Astrocyte (in vitro differentiated cells and primary cell): ENCODE results near the gene RBM20. TPM values are rescaled to one million over a fixed set of nuclear protein-coding genes. Genes with fewer than 3 reads are reported as not detected.

Experiments used
- DNase-seq: peaks from one replicate; pipeline ENCODE4 v3.0.0-alpha.2; 2010; ENCODE audit warnings: low read depth
- FAIRE-seq: peaks from 2 replicates; lab custom pipeline; 2011; peaks lifted over from hg19 to GRCh38; lab: Jason Lieb, UNC
- H2AFZ ChIP-seq: 2 replicates; pipeline ENCODE4 v1.6.0; 2012; ENCODE audit warnings: low read depth, low read length, inconsistent platforms
- H3K27ac ChIP-seq: 2 replicates; pipeline ENCODE4 v1.5.1; 2011; ENCODE audit warnings: low read depth, low read length, inconsistent platforms
- H3K27me3 ChIP-seq: 2 replicates; pipeline ENCODE4 v1.6.0; 2011; ENCODE audit warnings: low read length, inconsistent platforms; ENCODE audit not compliant: insufficient read depth
- H3K36me3 ChIP-seq: 2 replicates; pipeline ENCODE4 v1.5.1; 2011; ENCODE audit warnings: low read length, inconsistent platforms; ENCODE audit not compliant: insufficient read depth
- H3K4me1 ChIP-seq: 2 replicates; pipeline ENCODE4 v1.5.1; 2011; ENCODE audit warnings: low read length, inconsistent platforms; ENCODE audit not compliant: insufficient read depth
- H3K4me2 ChIP-seq: 2 replicates; pipeline ENCODE4 v1.6.0; 2012; ENCODE audit warnings: low read length, inconsistent platforms
- H3K4me3 ChIP-seq: 2 replicates; pipeline ENCODE4 v1.5.1; 2011; ENCODE audit warnings: low read depth, mild to moderate bottlenecking, low read length, inconsistent platforms; ENCODE audit not compliant: insufficient read depth
- H3K79me2 ChIP-seq: 2 replicates; pipeline ENCODE4 v1.6.0; 2012; ENCODE audit warnings: mild to moderate bottlenecking, low read length, inconsistent platforms; ENCODE audit not compliant: insufficient read depth
- H3K9ac ChIP-seq: 2 replicates; pipeline ENCODE4 v1.6.0; 2012; ENCODE audit warnings: mild to moderate bottlenecking, low read length, inconsistent platforms
- H3K9me3 ChIP-seq: 2 replicates; pipeline ENCODE4 v1.5.1; 2012; ENCODE audit warnings: low read depth, mild to moderate bottlenecking, low read length, inconsistent platforms; ENCODE audit not compliant: insufficient read depth
- H4K20me1 ChIP-seq: 2 replicates; pipeline ENCODE4 v1.6.0; 2012; ENCODE audit warnings: low read length, inconsistent platforms; ENCODE audit not compliant: insufficient read depth
- H3K27ac Mint-ChIP-seq: one replicate; pipeline ENCODE4 v1.8.0; 2021; ENCODE audit warnings: mild to moderate bottlenecking, mixed read lengths; ENCODE audit not compliant: unreplicated experiment
- H3K27me3 Mint-ChIP-seq: one replicate; pipeline ENCODE4 v1.8.0; 2021; ENCODE audit warnings: low read depth, mixed read lengths; ENCODE audit not compliant: unreplicated experiment
- H3K36me3 Mint-ChIP-seq: one replicate; pipeline ENCODE4 v1.8.0; 2021; ENCODE audit warnings: low read depth, mixed read lengths; ENCODE audit not compliant: unreplicated experiment
- H3K4me1 Mint-ChIP-seq: one replicate; pipeline ENCODE4 v1.8.0; 2021; ENCODE audit warnings: low read depth, mixed read lengths; ENCODE audit not compliant: unreplicated experiment
- H3K4me3 Mint-ChIP-seq: one replicate; pipeline ENCODE4 v1.8.0; 2021; ENCODE audit warnings: mild to moderate bottlenecking, moderate library complexity, mixed read lengths; ENCODE audit not compliant: unreplicated experiment
- H3K9me3 Mint-ChIP-seq: one replicate; pipeline ENCODE4 v1.8.0; 2021; ENCODE audit warnings: mild to moderate bottlenecking, mixed read lengths; ENCODE audit not compliant: unreplicated experiment
- EZH2 ChIP-seq: IDR thresholded peaks from 2 replicates; pipeline ENCODE4 v1.6.1; 2012; ENCODE audit warnings: mild to moderate bottlenecking, low read length, inconsistent platforms; ENCODE audit not compliant: insufficient read depth
- total RNA-seq: library from RNA; stranded (reverse); gene quantifications from 2 replicates; pipeline ENCODE4 v1.2.1, GENCODE V29; 2021
- TF ChIP-seq, protein P1 (sequence below): IDR thresholded peaks from 2 replicates; pipeline ENCODE4 v1.5.1; 2011; ENCODE audit warnings: low read depth, mild to moderate bottlenecking, inconsistent platforms, low read length, moderate library complexity; ENCODE audit not compliant: insufficient read depth

Gene RBM20
- total RNA-seq, 1 donor from 2014 or later, result 1.5 TPM

DNA sequence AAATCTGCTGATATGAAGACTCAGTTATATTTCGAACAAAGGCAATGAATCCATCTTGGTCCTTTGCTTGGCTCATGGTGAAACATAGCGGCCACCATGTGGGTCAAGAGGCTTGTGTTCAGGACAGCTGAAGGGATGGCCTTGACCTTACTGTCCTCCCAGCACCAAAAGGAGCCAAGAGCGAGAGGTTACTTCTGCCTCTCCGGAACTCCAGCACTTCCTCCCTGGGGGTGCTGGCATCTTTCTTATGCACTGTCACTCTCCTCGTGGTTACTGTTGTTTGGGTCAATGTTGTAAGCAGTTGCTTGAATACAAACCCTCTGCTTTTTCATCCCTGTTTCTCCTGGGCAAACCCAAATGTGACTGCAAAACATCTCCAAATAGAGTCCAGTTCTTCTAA, 100.6 kb downstream of the RBM20 start:
- no peak overlapping the region for H3K9ac ChIP-seq
- Mint-ChIP-seq H3K4me3 (no peak overlapping the region), H3K36me3 (peaks cover 8% of the 10 kb centered on the region), H3K9me3 (peaks cover 3% of the 10 kb centered on the region), H3K27me3 (peaks cover 14% of the 10 kb centered on the region), H3K4me1 (peaks cover 16% of the 10 kb centered on the region), H3K27ac (no peak overlapping the region)
- DNase-seq, result no peak
- TF ChIP-seq EZH2, result no peak
- TF ChIP-seq, protein P1, sequence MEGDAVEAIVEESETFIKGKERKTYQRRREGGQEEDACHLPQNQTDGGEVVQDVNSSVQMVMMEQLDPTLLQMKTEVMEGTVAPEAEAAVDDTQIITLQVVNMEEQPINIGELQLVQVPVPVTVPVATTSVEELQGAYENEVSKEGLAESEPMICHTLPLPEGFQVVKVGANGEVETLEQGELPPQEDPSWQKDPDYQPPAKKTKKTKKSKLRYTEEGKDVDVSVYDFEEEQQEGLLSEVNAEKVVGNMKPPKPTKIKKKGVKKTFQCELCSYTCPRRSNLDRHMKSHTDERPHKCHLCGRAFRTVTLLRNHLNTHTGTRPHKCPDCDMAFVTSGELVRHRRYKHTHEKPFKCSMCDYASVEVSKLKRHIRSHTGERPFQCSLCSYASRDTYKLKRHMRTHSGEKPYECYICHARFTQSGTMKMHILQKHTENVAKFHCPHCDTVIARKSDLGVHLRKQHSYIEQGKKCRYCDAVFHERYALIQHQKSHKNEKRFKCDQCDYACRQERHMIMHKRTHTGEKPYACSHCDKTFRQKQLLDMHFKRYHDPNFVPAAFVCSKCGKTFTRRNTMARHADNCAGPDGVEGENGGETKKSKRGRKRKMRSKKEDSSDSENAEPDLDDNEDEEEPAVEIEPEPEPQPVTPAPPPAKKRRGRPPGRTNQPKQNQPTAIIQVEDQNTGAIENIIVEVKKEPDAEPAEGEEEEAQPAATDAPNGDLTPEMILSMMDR, result no peak
- no peak overlapping the region for H3K4me3 ChIP-seq
- H3K36me3 ChIP-seq, result no peaks in the 10 kb centered on the region
- H4K20me1 ChIP-seq, result no peaks in the 10 kb centered on the region
- no peak overlapping the region for H3K4me2 ChIP-seq
- no peaks in the 10 kb centered on the region for H3K4me1 ChIP-seq
- H3K27me3 ChIP-seq, result no peaks in the 10 kb centered on the region
- FAIRE-seq, result no peak
- H3K9me3 ChIP-seq, result no peaks in the 10 kb centered on the region
- H3K79me2 ChIP-seq, result no peaks in the 10 kb centered on the region
- no peak overlapping the region for H3K27ac ChIP-seq
- H2AFZ ChIP-seq, result no peak overlapping the region

GRCh38 chr10:110746254-110746826, 102.2 kb downstream of the RBM20 start:
- Histone ChIP-seq H3K27me3 (no peaks in the 10 kb centered on the region), H3K79me2 (no peaks in the 10 kb centered on the region), H2AFZ (no peak overlapping the region), H3K9ac (no peak overlapping the region), H3K36me3 (no peaks in the 10 kb centered on the region), H3K27ac (no peak overlapping the region), H3K4me3 (no peak overlapping the region), H3K4me1 (no peaks in the 10 kb centered on the region), H3K9me3 (no peaks in the 10 kb centered on the region), H3K4me2 (no peak overlapping the region), H4K20me1 (no peaks in the 10 kb centered on the region)
- DNase-seq (peak; percentile 30), FAIRE-seq (peak; percentile 47)
- no peak overlapping the region for H3K27ac Mint-ChIP-seq
- peaks cover 3% of the 10 kb centered on the region for H3K9me3 Mint-ChIP-seq
- H3K36me3 Mint-ChIP-seq, result peaks cover 3% of the 10 kb centered on the region
- peaks cover 21% of the 10 kb centered on the region for H3K4me1 Mint-ChIP-seq
- H3K27me3 Mint-ChIP-seq, result peaks cover 7% of the 10 kb centered on the region
- no peak overlapping the region for H3K4me3 Mint-ChIP-seq
- no peak for TF ChIP-seq EZH2
- TF ChIP-seq, protein P1, result peak; percentile 75

DNA sequence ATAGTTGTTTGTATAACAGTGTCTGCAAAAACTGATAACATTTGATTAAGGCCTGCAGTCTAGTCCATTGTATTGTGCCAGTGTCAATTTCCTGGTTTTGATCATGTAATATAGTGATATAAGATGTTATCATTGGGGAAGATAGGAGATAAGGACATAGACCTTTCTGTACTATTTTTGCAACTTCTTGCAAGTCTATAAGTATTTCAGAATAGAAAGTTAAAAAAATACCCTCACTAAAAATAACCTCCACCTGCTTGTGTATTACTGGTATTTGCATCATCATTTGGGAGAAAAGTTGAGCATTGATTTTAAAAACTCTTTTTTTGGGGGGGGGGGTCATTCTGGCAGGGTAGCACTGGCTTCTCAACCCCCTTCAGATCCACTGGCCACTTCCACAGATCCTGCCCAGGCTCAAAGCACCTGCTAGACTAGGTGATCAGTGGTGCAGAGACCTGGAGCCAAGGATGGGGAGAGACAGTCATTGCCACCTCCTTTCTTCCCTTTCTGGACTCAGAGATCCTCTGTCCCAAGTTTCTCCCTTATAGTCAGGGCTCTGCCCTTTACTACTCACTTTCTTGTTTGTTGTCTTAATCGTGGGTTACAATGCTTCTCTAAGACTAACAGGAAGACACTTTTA, 103.0 kb downstream of the RBM20 start:
- Histone ChIP-seq H3K4me1 (no peaks in the 10 kb centered on the region), H3K4me3 (no peak overlapping the region), H3K9me3 (no peaks in the 10 kb centered on the region), H3K79me2 (no peaks in the 10 kb centered on the region), H3K27ac (no peak overlapping the region), H3K36me3 (no peaks in the 10 kb centered on the region), H3K9ac (no peak overlapping the region), H4K20me1 (no peaks in the 10 kb centered on the region), H3K27me3 (no peaks in the 10 kb centered on the region), H2AFZ (no peak overlapping the region), H3K4me2 (no peak overlapping the region)
- no peak for TF ChIP-seq EZH2
- TF ChIP-seq, protein P1, result no peak
- H3K4me1 Mint-ChIP-seq, result peaks cover 26% of the 10 kb centered on the region
- peaks cover 2% of the 10 kb centered on the region for H3K36me3 Mint-ChIP-seq
- no peak for FAIRE-seq
- DNase-seq, result no peak
- peaks cover 3% of the 10 kb centered on the region for H3K9me3 Mint-ChIP-seq
- no peak overlapping the region for H3K4me3 Mint-ChIP-seq
- no peak overlapping the region for H3K27ac Mint-ChIP-seq
- H3K27me3 Mint-ChIP-seq, result peaks cover 2% of the 10 kb centered on the region
